Lower leg skin (tissue), 3 donors: ENCODE data around the gene WDR89.

Experiments used
- POLR2A ChIP-seq, 2 donors: fragments of 450-650 bp; IDR thresholded peaks; one replicate each; pipeline ENCODE4 v1.6.1; 2016 to 2017; ENCODE audit warnings: antibody characterized with exemption in 2 of 2, mild to moderate bottlenecking in 1 of 2, moderate library complexity in 1 of 2
- TF ChIP-seq, protein P1 (sequence below), 3 donors: fragments of 450-650 bp; IDR thresholded peaks; one replicate each; pipeline ENCODE4 v1.5.1; 2016; ENCODE audit warnings: antibody characterized with exemption in 3 of 3, mild to moderate bottlenecking in 3 of 3, moderate library complexity in 2 of 3

DNA sequence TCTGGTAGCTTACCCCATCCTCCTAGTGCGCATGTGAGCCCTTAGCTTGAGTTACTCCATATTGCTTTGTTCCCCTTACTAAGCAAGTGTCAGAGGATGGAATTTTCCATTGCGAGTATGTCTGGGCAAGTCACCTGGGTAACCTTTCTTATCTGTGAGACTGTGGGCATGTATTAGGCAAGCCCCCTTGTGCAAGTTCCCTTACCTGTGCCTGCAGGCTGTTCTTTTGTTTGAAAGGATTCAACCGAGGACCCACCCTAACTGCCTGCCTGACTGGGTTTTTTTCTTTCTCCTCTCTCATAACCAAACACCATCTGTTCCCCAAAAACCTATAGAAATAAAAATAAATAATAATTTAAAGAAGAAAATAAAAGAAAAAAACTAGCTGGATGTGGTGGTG is 76.2 kb downstream of the WDR89 start:
- TF ChIP-seq POLR2A (IDR thresholded peaks at IDR 0.05): no peak
- TF ChIP-seq, protein P1, sequence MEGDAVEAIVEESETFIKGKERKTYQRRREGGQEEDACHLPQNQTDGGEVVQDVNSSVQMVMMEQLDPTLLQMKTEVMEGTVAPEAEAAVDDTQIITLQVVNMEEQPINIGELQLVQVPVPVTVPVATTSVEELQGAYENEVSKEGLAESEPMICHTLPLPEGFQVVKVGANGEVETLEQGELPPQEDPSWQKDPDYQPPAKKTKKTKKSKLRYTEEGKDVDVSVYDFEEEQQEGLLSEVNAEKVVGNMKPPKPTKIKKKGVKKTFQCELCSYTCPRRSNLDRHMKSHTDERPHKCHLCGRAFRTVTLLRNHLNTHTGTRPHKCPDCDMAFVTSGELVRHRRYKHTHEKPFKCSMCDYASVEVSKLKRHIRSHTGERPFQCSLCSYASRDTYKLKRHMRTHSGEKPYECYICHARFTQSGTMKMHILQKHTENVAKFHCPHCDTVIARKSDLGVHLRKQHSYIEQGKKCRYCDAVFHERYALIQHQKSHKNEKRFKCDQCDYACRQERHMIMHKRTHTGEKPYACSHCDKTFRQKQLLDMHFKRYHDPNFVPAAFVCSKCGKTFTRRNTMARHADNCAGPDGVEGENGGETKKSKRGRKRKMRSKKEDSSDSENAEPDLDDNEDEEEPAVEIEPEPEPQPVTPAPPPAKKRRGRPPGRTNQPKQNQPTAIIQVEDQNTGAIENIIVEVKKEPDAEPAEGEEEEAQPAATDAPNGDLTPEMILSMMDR (IDR thresholded peaks at IDR 0.05): no peak
